SK-N-SH (cell line): Measurements from ENCODE around the gene PARD3B. TPM values are rescaled to one million over a fixed set of nuclear protein-coding genes. Genes with fewer than 3 reads are reported as not detected.

Experiments used
- CTCF ChIA-PET: fragments of 300-600, 350-600 bp; formaldehyde crosslinking; extraction: SDS; loops from one replicate; lab custom pipeline; 2021; lab: Yijun Ruan, JAX
- POLR2A ChIA-PET: fragments of 350-600 bp; sonication (Branson Sonifier 250); formaldehyde crosslinking; extraction: SDS; loops from one replicate; lab custom pipeline; 2020; ENCODE audit warnings: antibody characterized with exemption, inconsistent platforms; lab: Yijun Ruan, JAX
- DNase-seq: peaks from one replicate; pipeline ENCODE4 v3.0.0; 2012
- H2AFZ ChIP-seq: fragments of 200-600 bp; sonication (generic); 2 replicates; pipeline ENCODE4 v1.8.1; 2016; ENCODE audit warnings: antibody characterized with exemption, mild to moderate bottlenecking, low read depth
- H3F3A ChIP-seq: fragments of 200-600 bp; sonication (generic); replicated peaks from 2 replicates; pipeline ENCODE3; 2016; ENCODE audit warnings: antibody characterized with exemption, mild to moderate bottlenecking; ENCODE audit not compliant: insufficient read depth
- H3K27ac ChIP-seq, 2 experiments: fragments of 200-500 bp in 1 of 2; fragments of 200-600 bp in 1 of 2; sonication (Bioruptor generic) in 1 of 2; sonication (generic), shearing (Covaris generic) in 1 of 2; 2 replicates each; pipeline versions ENCODE4 v1.5.1 to v1.6.1; 2014 to 2016; ENCODE audit warnings: low read depth in 2 of 2, inconsistent platforms in 1 of 2, low read length in 1 of 2, mild to moderate bottlenecking in 1 of 2, mixed read lengths in 1 of 2
- H3K27me3 ChIP-seq: fragments of 200-600 bp; sonication (generic), shearing (Covaris generic); 2 replicates; pipeline ENCODE4 v1.6.1; 2016; ENCODE audit warnings: mixed run types; ENCODE audit not compliant: insufficient read depth
- H3K36me3 ChIP-seq, 2 experiments: fragments of 200-500 bp in 1 of 2; fragments of 200-600 bp in 1 of 2; sonication (Bioruptor generic) in 1 of 2; sonication (generic) in 1 of 2; replicated peaks in 1 of 2; 2 replicates each; pipeline versions ENCODE3 to v1.5.1; 2014 to 2016; ENCODE audit warnings: low read length in 1 of 2, mild to moderate bottlenecking in 1 of 2; ENCODE audit not compliant: insufficient read depth in 2 of 2, control insufficient read depth in 1 of 2
- H3K4me1 ChIP-seq, 2 experiments: fragments of 200-500 bp in 1 of 2; fragments of 200-600 bp in 1 of 2; sonication (Bioruptor generic) in 1 of 2; sonication (generic), shearing (Covaris generic) in 1 of 2; 2 replicates each; pipeline versions ENCODE4 v1.5.1 to v1.6.1; 2014 to 2016; ENCODE audit warnings: low read depth in 1 of 2, low read length in 1 of 2, mixed run types in 1 of 2; ENCODE audit not compliant: insufficient read depth in 2 of 2, control insufficient read depth in 1 of 2
- H3K4me2 ChIP-seq: fragments of 200-600 bp; sonication (generic), shearing (Covaris generic); 2 replicates; pipeline ENCODE4 v1.6.1; 2017; ENCODE audit warnings: mixed run types
- H3K4me3 ChIP-seq, 2 experiments: fragments of 200-500 bp in 1 of 2; fragments of 200-600 bp in 1 of 2; sonication (Bioruptor generic) in 1 of 2; sonication (generic), shearing (Covaris generic) in 1 of 2; 2 replicates each; pipeline versions ENCODE4 v1.5.1 to v1.8.1; 2014 to 2016; ENCODE audit warnings: low read depth in 2 of 2, inconsistent platforms in 1 of 2, low read length in 1 of 2, mild to moderate bottlenecking in 1 of 2, mixed read lengths in 1 of 2, moderate library complexity in 1 of 2
- H3K79me2 ChIP-seq: fragments of 200-600 bp; sonication (generic); 2 replicates; pipeline ENCODE4 v1.8.1; 2017; ENCODE audit warnings: mild to moderate bottlenecking; ENCODE audit not compliant: insufficient read depth
- H3K9ac ChIP-seq: fragments of 200-600 bp; sonication (generic); 2 replicates; pipeline ENCODE4 v1.6.1; 2017; ENCODE audit warnings: mixed run types
- H3K9me2 ChIP-seq: fragments of 200-600 bp; sonication (generic); 2 replicates; pipeline ENCODE4 v1.6.1; 2017; ENCODE audit warnings: mixed run types
- H3K9me3 ChIP-seq: fragments of 200-600 bp; sonication (generic); 2 replicates; pipeline ENCODE4 v1.6.1; 2017; ENCODE audit warnings: mixed run types, mild to moderate bottlenecking, moderate library complexity
- H4K20me1 ChIP-seq: fragments of 200-600 bp; sonication (generic); 2 replicates; pipeline ENCODE4 v1.6.1; 2017; ENCODE audit warnings: mild to moderate bottlenecking, mixed run types; ENCODE audit not compliant: insufficient read depth
- CHD2 ChIP-seq: fragments of 150-350 bp; IDR thresholded peaks from 2 replicates; pipeline ENCODE4 v1.6.1; 2018; ENCODE audit warnings: low read length; ENCODE audit not compliant: partially characterized antibody
- ELF1 ChIP-seq: IDR thresholded peaks from 2 replicates; pipeline ENCODE4 v1.4.0; 2012
- EP300 ChIP-seq, 2 experiments: IDR thresholded peaks; 2 replicates each; pipeline versions ENCODE4 v1.4.0 to v1.6.1; 2012; ENCODE audit warnings: borderline replicate concordance in 1 of 2, low read depth in 1 of 2, low read length in 1 of 2
- EZH2phosphoT487 ChIP-seq: fragments of 200-600 bp; sonication (generic); IDR thresholded peaks from 2 replicates; pipeline ENCODE4 v1.6.1; 2017; ENCODE audit warnings: low read depth, mixed run types, mild to moderate bottlenecking, antibody characterized with exemption, moderate library complexity, borderline replicate concordance
- GATA2 ChIP-seq: sonication (generic); formaldehyde crosslinking; IDR thresholded peaks from 2 replicates; pipeline ENCODE4 v1.5.0; 2020; ENCODE audit warnings: mild to moderate bottlenecking, missing genetic modification reagents
- JUND ChIP-seq: IDR thresholded peaks from 2 replicates; pipeline ENCODE4 v1.4.0; 2012
- MEF2A ChIP-seq: IDR thresholded peaks from 2 replicates; pipeline ENCODE4 v1.4.0; 2012; ENCODE audit warnings: low read depth, borderline replicate concordance
- NFIC ChIP-seq: IDR thresholded peaks from 2 replicates; pipeline ENCODE4 v1.4.0; 2012; ENCODE audit warnings: borderline replicate concordance
- NRF1 ChIP-seq: IDR thresholded peaks from 2 replicates; pipeline ENCODE4 v1.6.1; 2012; ENCODE audit warnings: low read depth, mild to moderate bottlenecking, low read length
- POLR2AphosphoS5 ChIP-seq: IDR thresholded peaks from 2 replicates; pipeline ENCODE4 v1.6.1; 2012; ENCODE audit warnings: low read depth, low read length
- RAD21 ChIP-seq: IDR thresholded peaks from 2 replicates; pipeline ENCODE4 v1.6.1; 2012; ENCODE audit warnings: mild to moderate bottlenecking, low read length
- RCOR1 ChIP-seq: fragments of 150-350 bp; IDR thresholded peaks from 2 replicates; pipeline ENCODE4 v1.6.1; 2017; ENCODE audit warnings: antibody characterized with exemption, low read length
- SIN3A ChIP-seq: IDR thresholded peaks from 2 replicates; pipeline ENCODE4 v1.6.1; 2012; ENCODE audit warnings: low read depth, mild to moderate bottlenecking, low read length, moderate library complexity, borderline replicate concordance
- TEAD4 ChIP-seq: IDR thresholded peaks from 2 replicates; pipeline ENCODE4 v1.4.0; 2012; ENCODE audit warnings: mild to moderate bottlenecking, borderline replicate concordance; ENCODE audit not compliant: insufficient read depth
- USF2 ChIP-seq: fragments of 150-350 bp; IDR thresholded peaks from 2 replicates; pipeline ENCODE4 v1.6.1; 2017; ENCODE audit warnings: antibody characterized with exemption, low read length, low read depth, borderline replicate concordance
- WGBS: methylation state at CpG from one replicate; pipeline ENCODE4 v1.1.6; 2017; ENCODE audit warnings: low lambda C conversion rate; 5-methylcytosine and 5-hydroxymethylcytosine counted together
- polyA plus RNA-seq, 3 experiments: library from polyadenylated mRNA; depleted of rRNA; stranded (reverse); fragments of >200 nt; gene quantifications; 2 replicates each; pipeline ENCODE4 v1.2.3, GENCODE V29; 2012
- TF ChIP-seq, protein P1 (sequence below): IDR thresholded peaks from 2 replicates; pipeline ENCODE4; 2012
- TF ChIP-seq, protein P2 (sequence below): IDR thresholded peaks from 2 replicates; pipeline ENCODE4 v1.4.0; 2012; ENCODE audit warnings: low read depth, borderline replicate concordance

PARD3B gene
- polyA plus RNA-seq, 1 of the 3 experiments (the other 2 are of a cell fraction), result 0.87 TPM

DNA sequence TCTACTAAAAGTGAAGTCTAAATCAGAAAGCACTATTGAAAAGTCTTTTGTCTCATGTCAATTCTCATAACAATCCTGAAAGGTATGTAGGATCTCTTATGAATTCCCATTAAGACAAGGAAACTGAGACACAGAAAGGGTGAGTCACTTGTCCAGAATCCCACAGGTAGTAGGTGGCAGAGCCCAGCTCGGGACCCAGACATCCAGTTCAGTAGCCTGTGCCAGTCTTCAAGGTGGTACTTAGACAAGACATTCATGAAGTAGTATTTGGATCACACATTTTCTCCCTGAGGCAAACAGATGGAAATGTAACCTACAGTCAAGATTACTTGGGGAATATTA lies 14.8 kb upstream of the PARD3B start:
- TF ChIP-seq, protein P1, sequence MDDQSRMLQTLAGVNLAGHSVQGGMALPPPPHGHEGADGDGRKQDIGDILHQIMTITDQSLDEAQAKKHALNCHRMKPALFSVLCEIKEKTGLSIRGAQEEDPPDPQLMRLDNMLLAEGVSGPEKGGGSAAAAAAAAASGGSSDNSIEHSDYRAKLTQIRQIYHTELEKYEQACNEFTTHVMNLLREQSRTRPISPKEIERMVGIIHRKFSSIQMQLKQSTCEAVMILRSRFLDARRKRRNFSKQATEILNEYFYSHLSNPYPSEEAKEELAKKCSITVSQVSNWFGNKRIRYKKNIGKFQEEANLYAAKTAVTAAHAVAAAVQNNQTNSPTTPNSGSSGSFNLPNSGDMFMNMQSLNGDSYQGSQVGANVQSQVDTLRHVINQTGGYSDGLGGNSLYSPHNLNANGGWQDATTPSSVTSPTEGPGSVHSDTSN, result no peak
- no peak for TF ChIP-seq RCOR1
- TF ChIP-seq, protein P2, sequence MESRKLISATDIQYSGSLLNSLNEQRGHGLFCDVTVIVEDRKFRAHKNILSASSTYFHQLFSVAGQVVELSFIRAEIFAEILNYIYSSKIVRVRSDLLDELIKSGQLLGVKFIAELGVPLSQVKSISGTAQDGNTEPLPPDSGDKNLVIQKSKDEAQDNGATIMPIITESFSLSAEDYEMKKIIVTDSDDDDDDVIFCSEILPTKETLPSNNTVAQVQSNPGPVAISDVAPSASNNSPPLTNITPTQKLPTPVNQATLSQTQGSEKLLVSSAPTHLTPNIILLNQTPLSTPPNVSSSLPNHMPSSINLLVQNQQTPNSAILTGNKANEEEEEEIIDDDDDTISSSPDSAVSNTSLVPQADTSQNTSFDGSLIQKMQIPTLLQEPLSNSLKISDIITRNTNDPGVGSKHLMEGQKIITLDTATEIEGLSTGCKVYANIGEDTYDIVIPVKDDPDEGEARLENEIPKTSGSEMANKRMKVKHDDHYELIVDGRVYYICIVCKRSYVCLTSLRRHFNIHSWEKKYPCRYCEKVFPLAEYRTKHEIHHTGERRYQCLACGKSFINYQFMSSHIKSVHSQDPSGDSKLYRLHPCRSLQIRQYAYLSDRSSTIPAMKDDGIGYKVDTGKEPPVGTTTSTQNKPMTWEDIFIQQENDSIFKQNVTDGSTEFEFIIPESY, result no peak
- no peak for TF ChIP-seq EZH2phosphoT487
- TF ChIP-seq RAD21, result no peak
- TF ChIP-seq USF2, result no peak
- no peak for TF ChIP-seq JUND
- no peak for TF ChIP-seq POLR2AphosphoS5
- TF ChIP-seq EP300 (IDR thresholded peaks at IDR 0.05; ENCODE audit: borderline replicate concordance in 1 of 2, low read depth in 1 of 2, low read length in 1 of 2), result no peak
- TF ChIP-seq MEF2A, result no peak
- TF ChIP-seq NRF1, result no peak
- H3K9me2 ChIP-seq, result no peaks in the 10 kb centered on the region
- no peaks in the 10 kb centered on the region for H3K4me1 ChIP-seq
- ChIA-PET POLR2A (no interaction called here), CTCF (no interaction called here)
- no peak overlapping the region for H3K9ac ChIP-seq
- H3K36me3 ChIP-seq, result no peaks in the 10 kb centered on the region
- H3K27me3 ChIP-seq, result no peaks in the 10 kb centered on the region
- no peak overlapping the region for H2AFZ ChIP-seq
- H4K20me1 ChIP-seq, result no peaks in the 10 kb centered on the region
- H3K9me3 ChIP-seq, result no peaks in the 10 kb centered on the region
- no peak overlapping the region for H3K4me2 ChIP-seq
- H3F3A ChIP-seq, result no peaks in the 10 kb centered on the region
- H3K79me2 ChIP-seq, result no peaks in the 10 kb centered on the region
- H3K27ac ChIP-seq, result no peak overlapping the region
- DNase-seq, result no peak
- no peak overlapping the region for H3K4me3 ChIP-seq
- WGBS, result 30% methylated on average over 1 of the region's 1 CpG

DNA sequence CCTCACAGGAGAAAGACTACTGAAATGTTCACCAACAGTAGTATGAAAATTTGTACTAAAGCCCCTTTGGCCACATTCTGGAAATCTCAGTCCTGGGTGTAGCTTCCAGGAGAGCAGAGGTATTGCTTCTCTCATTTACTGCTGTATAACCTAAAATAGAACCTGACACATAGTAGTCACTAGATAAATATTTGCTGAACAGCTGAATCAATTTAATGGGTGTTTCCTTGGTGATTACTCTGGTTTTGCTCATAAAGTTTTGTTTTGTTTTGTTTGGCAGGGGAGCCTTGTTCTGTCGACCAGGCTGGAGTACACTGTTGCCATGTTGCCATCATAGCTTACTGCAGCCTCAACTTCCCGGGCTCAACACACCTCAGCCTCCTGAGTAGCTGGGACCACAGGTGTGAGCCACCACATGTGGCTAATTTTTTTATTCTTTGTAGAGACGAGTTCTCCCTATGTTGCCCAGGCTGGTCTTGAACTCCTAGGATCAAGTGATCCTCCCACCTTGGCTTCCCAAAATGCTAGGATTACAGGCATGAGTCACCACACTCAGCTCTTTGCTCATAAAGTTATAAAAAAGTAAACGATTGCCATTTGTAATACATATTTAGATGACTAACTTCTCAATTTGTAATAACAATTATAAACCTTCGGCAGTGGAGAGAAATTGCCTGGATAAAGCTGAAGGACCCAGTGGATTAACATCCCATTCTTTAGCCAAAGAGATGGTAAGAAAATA lies 11.5 kb upstream of the PARD3B start:
- H3K9me3 ChIP-seq, result no peaks in the 10 kb centered on the region
- no peaks in the 10 kb centered on the region for H4K20me1 ChIP-seq
- peaks cover 0 to 7% of the 10 kb centered on the region in 2 experiments; a peak in 2 of 4 replicates for H3K4me1 ChIP-seq
- no peak overlapping the region for H2AFZ ChIP-seq
- ChIA-PET POLR2A (no interaction called here), CTCF (no interaction called here)
- H3K27me3 ChIP-seq, result no peaks in the 10 kb centered on the region
- no peak overlapping the region for H3K27ac ChIP-seq
- H3K4me2 ChIP-seq, result no peak overlapping the region
- WGBS, result 68% methylated on average over 5 of the region's 5 CpGs
- no peak overlapping the region for H3K9ac ChIP-seq
- no peaks in the 10 kb centered on the region for H3K9me2 ChIP-seq
- no peak for DNase-seq
- H3K36me3 ChIP-seq, result no peaks in the 10 kb centered on the region
- no peak overlapping the region for H3K4me3 ChIP-seq
- no peaks in the 10 kb centered on the region for H3K79me2 ChIP-seq
- no peaks in the 10 kb centered on the region for H3F3A ChIP-seq
- TF ChIP-seq, protein P2, result no peak
- no peak for TF ChIP-seq SIN3A
- no peak for TF ChIP-seq TEAD4
- no peak for TF ChIP-seq NFIC
- no peak for TF ChIP-seq ELF1
- TF ChIP-seq NRF1, result no peak
- TF ChIP-seq CHD2, result no peak
- no peak for TF ChIP-seq GATA2
